ENCODE data around the gene LIPC.

LIPC gene

DNA sequence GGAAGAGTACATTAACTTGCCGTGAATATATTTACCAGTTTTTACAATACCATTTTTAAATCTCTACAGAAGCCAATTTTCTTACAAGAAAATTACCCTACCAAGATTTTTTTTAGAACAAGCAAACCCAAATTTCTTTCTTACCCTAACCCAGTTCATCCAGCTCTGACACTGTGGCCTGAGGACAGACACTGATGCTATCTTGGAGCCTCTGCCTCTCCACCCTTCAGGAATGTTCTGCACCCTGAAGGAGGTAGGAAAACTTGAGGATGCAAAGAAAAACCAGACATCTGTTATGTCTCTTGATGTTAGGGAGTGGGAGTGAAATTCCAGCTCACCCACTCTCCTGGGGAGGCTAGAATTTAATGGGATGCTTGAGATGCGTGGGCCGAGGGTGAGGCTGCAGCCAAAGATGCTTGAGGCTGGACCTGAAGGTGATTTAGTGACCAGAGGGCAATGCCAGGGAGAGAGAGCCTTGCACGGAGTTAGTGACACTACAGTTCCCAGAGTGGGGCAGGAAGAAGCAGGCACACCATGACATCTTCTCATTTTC, 69.9 kb downstream of the LIPC start:
- TF ChIP-seq, protein P1, sequence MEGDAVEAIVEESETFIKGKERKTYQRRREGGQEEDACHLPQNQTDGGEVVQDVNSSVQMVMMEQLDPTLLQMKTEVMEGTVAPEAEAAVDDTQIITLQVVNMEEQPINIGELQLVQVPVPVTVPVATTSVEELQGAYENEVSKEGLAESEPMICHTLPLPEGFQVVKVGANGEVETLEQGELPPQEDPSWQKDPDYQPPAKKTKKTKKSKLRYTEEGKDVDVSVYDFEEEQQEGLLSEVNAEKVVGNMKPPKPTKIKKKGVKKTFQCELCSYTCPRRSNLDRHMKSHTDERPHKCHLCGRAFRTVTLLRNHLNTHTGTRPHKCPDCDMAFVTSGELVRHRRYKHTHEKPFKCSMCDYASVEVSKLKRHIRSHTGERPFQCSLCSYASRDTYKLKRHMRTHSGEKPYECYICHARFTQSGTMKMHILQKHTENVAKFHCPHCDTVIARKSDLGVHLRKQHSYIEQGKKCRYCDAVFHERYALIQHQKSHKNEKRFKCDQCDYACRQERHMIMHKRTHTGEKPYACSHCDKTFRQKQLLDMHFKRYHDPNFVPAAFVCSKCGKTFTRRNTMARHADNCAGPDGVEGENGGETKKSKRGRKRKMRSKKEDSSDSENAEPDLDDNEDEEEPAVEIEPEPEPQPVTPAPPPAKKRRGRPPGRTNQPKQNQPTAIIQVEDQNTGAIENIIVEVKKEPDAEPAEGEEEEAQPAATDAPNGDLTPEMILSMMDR (IDR thresholded peaks at IDR 0.05; ENCODE audit: borderline replicate concordance, extremely low read depth, low read length, poor library complexity, severe bottlenecking): no peak
- no peak for TF ChIP-seq EZH2 (IDR thresholded peaks at IDR 0.05; ENCODE audit: borderline replicate concordance, low read depth, low read length, severe bottlenecking)
- no peak overlapping the region for H3K4me3 ChIP-seq (ENCODE audit: low read depth in 1 of 2, low read length in 2 of 2)
- H3K4me2 ChIP-seq (ENCODE audit: insufficient read depth, low read length): no peak overlapping the region
- H3K79me2 ChIP-seq (ENCODE audit: insufficient read depth, low read length): no peaks in the 10 kb centered on the region
- H3K9me3 ChIP-seq (ENCODE audit: insufficient read depth, low read length, severe bottlenecking): no peaks in the 10 kb centered on the region
- ATAC-seq (ENCODE audit: insufficient read depth, low read depth) (no peak), DNase-seq (no peak)
- no peak overlapping the region for H3K9ac ChIP-seq (ENCODE audit: low read depth, low read length)
- H3K27me3 ChIP-seq (ENCODE audit: insufficient read depth, low read length, poor library complexity): no peaks in the 10 kb centered on the region
- peaks cover 5% of the 10 kb centered on the region for H3K4me1 ChIP-seq (ENCODE audit: insufficient read depth, low read length)
- H2AFZ ChIP-seq (ENCODE audit: low read depth, low read length): no peak overlapping the region
- H3K36me3 ChIP-seq (ENCODE audit: insufficient read depth, low read length): no peaks in the 10 kb centered on the region
- no peak overlapping the region for H3K27ac ChIP-seq (ENCODE audit: low read length)
- no peaks in the 10 kb centered on the region for H4K20me1 ChIP-seq (ENCODE audit: insufficient read depth, low read length)

DNA sequence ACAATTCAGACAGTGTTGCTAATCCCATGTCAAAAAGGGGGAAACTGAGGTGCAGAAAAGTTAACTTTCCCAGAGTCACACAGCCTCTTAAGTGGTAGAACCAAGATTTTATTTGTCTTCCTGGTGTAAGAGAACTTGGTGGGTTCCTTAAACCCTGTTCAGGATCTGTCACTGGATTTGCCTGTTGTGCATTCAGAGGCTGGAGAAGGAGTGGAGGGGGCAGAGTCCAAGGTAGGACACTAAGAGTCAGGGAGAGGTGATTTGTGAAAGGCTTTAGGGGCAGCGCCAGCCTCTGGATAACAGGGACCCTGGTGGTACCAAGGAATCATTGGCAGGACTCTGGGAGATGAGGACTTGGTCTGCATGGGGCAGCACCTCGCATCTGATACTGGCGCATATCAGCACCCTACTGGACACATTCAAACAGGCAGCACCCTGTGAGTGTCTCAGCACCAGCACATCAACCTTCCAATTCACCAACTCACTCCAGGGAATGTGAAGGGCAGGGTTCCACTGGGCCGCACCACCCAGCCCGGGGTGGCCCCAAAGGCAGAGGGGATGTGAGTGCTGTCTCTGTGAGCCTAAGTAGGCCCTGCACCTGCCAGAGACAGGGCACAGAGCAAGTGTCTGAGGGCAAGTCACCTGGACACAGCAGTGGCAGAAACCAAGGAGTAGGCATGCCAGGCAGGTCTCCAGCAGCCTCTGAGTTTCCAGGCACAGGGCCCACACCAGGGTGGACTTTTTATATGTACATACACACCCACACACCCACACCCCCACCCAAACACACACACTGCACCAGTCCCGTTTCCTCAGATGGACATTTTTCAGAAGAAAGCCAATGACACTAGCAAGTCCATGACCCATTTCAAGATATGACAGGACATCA, 71.6 kb downstream of the LIPC start:
- no peak overlapping the region for H2AFZ ChIP-seq (ENCODE audit: low read depth, low read length)

DNA sequence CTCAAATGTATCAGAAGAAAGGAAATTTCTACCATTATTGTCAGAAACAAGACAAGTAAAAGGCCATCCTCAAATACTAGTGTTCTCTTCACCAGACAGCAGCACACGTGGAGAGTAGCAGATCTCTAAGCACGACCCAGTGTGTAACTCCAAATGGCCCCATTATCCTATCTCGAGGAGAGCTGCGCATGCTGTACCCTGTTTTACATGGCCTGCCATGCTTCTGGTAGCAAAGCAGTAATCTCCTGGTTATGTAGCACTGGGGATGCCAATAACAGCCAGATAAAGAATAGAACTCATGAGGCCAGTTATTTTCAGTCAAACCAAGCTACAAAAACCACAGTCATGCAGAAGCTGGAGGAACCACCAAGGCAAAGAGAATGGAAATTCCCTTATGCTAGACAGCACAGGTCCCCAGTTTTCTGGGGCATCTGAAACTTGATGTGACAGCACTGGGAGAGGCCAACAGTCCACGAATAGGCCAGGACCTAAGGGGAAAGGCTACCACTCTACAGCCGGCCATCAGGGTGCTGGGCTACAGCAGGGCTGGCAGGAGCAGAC, 73.0 kb downstream of the LIPC start:
- H3K4me3 ChIP-seq (ENCODE audit: low read depth in 1 of 2, low read length in 2 of 2): no peak overlapping the region
- H3K27me3 ChIP-seq (ENCODE audit: insufficient read depth, low read length, poor library complexity): no peaks in the 10 kb centered on the region
- no peak overlapping the region for H3K4me2 ChIP-seq (ENCODE audit: insufficient read depth, low read length)
- no peaks in the 10 kb centered on the region for H4K20me1 ChIP-seq (ENCODE audit: insufficient read depth, low read length)
- H3K4me1 ChIP-seq (ENCODE audit: insufficient read depth, low read length): no peaks in the 10 kb centered on the region
- H3K27ac ChIP-seq (ENCODE audit: low read length): no peak overlapping the region
- TF ChIP-seq, protein P1 (IDR thresholded peaks at IDR 0.05; ENCODE audit: borderline replicate concordance, extremely low read depth, low read length, poor library complexity, severe bottlenecking): no peak
- no peak overlapping the region for H3K9ac ChIP-seq (ENCODE audit: low read depth, low read length)
- H3K9me3 ChIP-seq (ENCODE audit: insufficient read depth, low read length, severe bottlenecking): no peaks in the 10 kb centered on the region
- H3K79me2 ChIP-seq (ENCODE audit: insufficient read depth, low read length): no peaks in the 10 kb centered on the region
- no peak overlapping the region for H2AFZ ChIP-seq (ENCODE audit: low read depth, low read length)
- no peaks in the 10 kb centered on the region for H3K36me3 ChIP-seq (ENCODE audit: insufficient read depth, low read length)
- DNase-seq: no peak
- no peak for ATAC-seq (ENCODE audit: insufficient read depth, low read depth)

More for the DNA sequence above, 71.6 kb downstream of the LIPC start:
- no peaks in the 10 kb centered on the region for H3K27me3 ChIP-seq (ENCODE audit: insufficient read depth, low read length, poor library complexity)
- TF ChIP-seq, protein P1 (IDR thresholded peaks at IDR 0.05; ENCODE audit: borderline replicate concordance, extremely low read depth, low read length, poor library complexity, severe bottlenecking): no peak
- TF ChIP-seq EZH2 (IDR thresholded peaks at IDR 0.05; ENCODE audit: borderline replicate concordance, low read depth, low read length, severe bottlenecking): no peak
- no peak overlapping the region for H3K4me2 ChIP-seq (ENCODE audit: insufficient read depth, low read length)
- H3K27ac ChIP-seq (ENCODE audit: low read length): no peak overlapping the region
- H3K4me3 ChIP-seq (ENCODE audit: low read depth in 1 of 2, low read length in 2 of 2): no peak overlapping the region
- H3K4me1 ChIP-seq (ENCODE audit: insufficient read depth, low read length): no peaks in the 10 kb centered on the region
- DNase-seq (no peak), ATAC-seq (ENCODE audit: insufficient read depth, low read depth) (no peak)
- no peaks in the 10 kb centered on the region for H3K79me2 ChIP-seq (ENCODE audit: insufficient read depth, low read length)
- no peaks in the 10 kb centered on the region for H3K9me3 ChIP-seq (ENCODE audit: insufficient read depth, low read length, severe bottlenecking)
- H4K20me1 ChIP-seq (ENCODE audit: insufficient read depth, low read length): no peaks in the 10 kb centered on the region
- no peaks in the 10 kb centered on the region for H3K36me3 ChIP-seq (ENCODE audit: insufficient read depth, low read length)
- no peak overlapping the region for H3K9ac ChIP-seq (ENCODE audit: low read depth, low read length)

All from DND-41 (cell line).